Omental fat pad (tissue), 4 donors: ENCODE measurements around the gene MYO18B. TPM values are rescaled to one million over a fixed set of nuclear protein-coding genes. Genes with fewer than 3 reads are reported as not detected.

Source experiments
- ATAC-seq: fragments of 150-250 bp; one replicate; pipeline ENCODE4 v1.9.1; 2016; ENCODE audit warnings: mild to moderate bottlenecking, moderate library complexity; ENCODE audit not compliant: low FRiP score
- DNase-seq: peaks from one replicate; pipeline ENCODE4 v3.0.0-alpha.2; 2019; ENCODE audit warnings: low spot score
- total RNA-seq, 4 donors: library from RNA; depleted of rRNA; stranded (reverse); fragments of >200 nt; gene quantifications; one replicate each; pipeline ENCODE4 v1.1.0, GENCODE V29; 2016
- TF ChIP-seq, protein P1 (sequence below), 3 donors: fragments of 450-650 bp; IDR thresholded peaks; one replicate each; pipeline ENCODE4 v1.5.1; 2016 to 2017; ENCODE audit warnings: antibody characterized with exemption in 3 of 3, mild to moderate bottlenecking in 3 of 3, moderate library complexity in 2 of 3

MYO18B gene
- total RNA-seq, 4 donors from 2014 or later = under 0.01 TPM; not detected in 2

DNA sequence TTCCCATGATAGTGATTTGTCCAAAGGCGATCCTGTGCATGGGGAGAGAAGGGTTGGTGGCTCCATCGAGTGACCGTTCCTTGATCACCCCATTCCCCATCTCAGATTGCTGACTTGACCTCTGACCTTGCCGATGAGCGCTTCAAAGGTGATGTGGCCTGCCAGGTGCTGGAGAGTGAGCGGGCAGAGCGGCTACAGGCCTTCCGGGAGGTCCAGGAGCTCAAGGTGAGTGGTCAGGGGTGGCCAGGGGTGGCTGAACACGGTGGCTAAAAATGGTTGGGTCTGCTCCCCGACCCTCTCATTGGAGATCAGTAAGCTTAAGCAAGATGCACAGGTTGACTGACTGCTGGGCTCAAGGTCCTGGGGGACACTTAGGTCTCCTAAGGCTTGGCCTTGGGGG, 148.7 kb downstream of the MYO18B start:
- no peak for ATAC-seq

DNA sequence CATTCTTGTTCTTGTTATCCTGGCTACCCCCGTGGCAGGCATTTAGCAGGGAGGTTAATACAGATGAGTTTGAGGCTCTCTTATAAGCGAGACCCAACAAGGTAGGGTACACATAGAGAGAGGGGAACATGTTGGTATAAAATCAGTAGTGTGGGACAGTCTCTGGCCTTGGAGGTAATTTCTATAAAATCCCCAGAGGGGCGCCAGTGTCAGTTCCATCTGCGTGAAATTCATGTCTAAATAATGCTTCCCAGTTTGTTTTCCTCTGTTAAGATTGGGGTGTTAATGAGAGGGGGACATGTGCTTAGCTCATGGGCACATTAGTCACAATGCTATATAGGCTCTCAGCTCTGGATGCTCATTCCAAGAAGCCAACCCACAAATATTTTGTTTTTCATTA, 150.7 kb downstream of the MYO18B start:
- DNase-seq (no peak), ATAC-seq (no peak)
- TF ChIP-seq, protein P1, sequence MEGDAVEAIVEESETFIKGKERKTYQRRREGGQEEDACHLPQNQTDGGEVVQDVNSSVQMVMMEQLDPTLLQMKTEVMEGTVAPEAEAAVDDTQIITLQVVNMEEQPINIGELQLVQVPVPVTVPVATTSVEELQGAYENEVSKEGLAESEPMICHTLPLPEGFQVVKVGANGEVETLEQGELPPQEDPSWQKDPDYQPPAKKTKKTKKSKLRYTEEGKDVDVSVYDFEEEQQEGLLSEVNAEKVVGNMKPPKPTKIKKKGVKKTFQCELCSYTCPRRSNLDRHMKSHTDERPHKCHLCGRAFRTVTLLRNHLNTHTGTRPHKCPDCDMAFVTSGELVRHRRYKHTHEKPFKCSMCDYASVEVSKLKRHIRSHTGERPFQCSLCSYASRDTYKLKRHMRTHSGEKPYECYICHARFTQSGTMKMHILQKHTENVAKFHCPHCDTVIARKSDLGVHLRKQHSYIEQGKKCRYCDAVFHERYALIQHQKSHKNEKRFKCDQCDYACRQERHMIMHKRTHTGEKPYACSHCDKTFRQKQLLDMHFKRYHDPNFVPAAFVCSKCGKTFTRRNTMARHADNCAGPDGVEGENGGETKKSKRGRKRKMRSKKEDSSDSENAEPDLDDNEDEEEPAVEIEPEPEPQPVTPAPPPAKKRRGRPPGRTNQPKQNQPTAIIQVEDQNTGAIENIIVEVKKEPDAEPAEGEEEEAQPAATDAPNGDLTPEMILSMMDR (IDR thresholded peaks at IDR 0.05) = no peak

More for the DNA sequence above, 148.7 kb downstream of the MYO18B start:
- DNase-seq = no peak
- TF ChIP-seq, protein P1 (IDR thresholded peaks at IDR 0.05) = no peak

DNA sequence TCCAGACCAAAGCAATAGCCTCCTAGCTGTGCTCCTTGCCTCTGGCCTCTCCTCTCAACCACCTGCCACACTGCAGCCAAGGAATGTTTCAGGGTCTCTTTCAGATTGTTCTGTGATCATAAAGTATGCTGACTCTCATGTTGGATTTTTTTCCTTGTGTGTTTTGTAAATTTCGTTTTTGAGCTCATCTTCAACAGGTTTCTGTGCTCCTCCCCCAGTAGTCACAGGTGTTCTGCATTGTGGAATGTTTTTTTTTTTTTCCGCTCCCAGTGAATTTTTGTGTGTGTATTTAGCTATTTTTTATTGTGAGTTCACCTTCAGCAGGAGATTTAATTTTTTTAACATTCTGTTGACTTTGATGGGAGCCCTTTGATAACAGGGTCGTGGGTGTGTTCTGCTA, 153.7 kb downstream of the MYO18B start:
- DNase-seq (no peak), ATAC-seq (no peak)
- TF ChIP-seq, protein P1 (IDR thresholded peaks at IDR 0.05) = no peak

DNA sequence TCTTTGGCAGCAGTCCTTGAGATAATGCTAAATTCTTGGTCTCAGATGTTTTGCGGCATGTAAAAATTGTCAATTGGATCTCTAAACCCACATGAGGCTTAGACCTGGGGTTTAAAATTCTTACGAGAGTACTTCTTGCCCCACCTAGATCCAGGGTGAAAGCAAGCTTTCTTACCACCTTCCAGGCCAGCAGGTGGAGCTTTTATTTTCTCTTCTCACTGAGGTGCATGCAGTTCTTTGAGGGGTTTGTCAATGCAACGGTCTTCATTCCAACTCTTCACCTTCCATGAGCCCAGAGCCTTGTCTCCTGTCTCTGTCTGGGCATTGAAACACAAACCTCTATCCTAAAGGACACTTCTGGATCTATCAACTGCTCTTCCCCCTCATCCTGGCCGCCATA, 154.1 kb downstream of the MYO18B start:
- ATAC-seq (no peak), DNase-seq (no peak)
- TF ChIP-seq, protein P1 (IDR thresholded peaks at IDR 0.05) = no peak

DNA sequence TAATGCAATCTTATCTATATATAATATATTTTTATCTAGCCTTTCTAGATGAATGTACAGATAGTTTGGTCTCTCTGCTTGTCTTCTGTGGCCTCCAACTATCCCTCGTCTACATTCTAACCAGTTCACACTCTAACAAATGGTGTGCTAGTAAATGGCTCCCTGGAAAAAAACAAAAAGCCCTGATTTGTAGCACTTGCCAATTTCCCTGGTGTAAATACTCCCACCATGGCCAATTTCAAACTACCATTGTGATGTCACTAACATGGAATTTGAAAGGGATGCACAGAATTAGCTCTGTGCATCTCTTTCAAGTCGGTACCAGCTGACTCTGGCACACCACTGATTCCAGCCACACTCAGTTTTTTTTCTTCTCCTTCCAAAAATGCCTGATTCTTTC, 154.6 kb downstream of the MYO18B start:
- ATAC-seq = no peak
- DNase-seq = no peak
- TF ChIP-seq, protein P1 (IDR thresholded peaks at IDR 0.05) = no peak

DNA sequence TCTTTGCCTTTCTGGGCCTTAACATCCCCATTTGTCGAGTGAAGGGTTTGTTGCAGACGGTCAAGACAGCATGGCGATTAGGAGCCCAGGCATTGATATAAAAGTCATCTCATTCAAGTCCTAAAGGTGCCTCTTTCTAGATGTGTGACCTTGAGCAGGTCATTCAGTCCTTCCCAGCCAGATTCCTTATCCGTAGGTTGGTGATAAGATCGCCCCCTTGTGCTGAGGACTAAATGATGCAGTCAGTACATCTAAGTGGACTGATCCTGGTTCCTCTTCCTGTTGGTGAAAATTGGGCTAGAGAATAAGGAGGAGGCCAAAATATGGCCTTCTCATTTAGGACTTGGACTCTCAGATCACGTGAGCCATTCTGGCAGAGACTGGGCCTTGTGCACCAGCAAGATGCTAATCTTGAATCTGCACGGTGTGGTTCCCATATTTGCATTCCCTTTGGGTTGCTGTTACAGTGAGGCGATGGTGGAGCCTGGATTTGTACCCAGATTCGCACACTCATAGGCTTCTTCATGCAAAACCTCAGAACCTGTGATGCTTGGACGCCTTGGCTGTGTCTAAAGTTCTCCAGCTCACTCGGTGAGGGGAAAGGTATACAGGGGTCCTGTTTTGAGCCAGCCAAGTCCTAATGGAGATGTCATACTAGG, 156.8 kb downstream of the MYO18B start:
- no peak for ATAC-seq
- TF ChIP-seq, protein P1 (IDR thresholded peaks at IDR 0.05) = no peak

DNA sequence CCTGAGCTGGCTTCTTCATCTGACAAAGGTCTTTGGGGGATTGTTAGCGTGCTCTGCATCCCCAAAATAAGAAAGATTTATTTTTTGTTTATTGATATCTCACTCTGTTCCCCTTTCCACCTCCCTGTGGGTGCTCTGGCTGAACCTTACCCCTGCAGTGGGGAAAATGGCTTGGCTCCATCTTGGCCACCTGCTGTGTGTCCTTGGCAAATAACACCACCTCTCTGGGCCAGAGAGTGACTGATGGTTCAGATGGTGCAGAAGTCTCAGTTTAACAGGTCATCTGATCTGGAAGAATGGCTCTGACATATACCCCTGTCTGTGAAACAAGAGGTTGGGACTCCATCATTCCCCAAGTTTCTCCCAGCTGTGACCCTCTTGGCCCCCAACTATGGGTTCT, 157.6 kb downstream of the MYO18B start:
- TF ChIP-seq, protein P1 (IDR thresholded peaks at IDR 0.05) = no peak
- ATAC-seq = no peak
- DNase-seq = no peak

More for the DNA sequence above, 156.8 kb downstream of the MYO18B start:
- no peak for DNase-seq
